ENCODE measurements around the gene ATG4B. TPM values are rescaled to one million over a fixed set of nuclear protein-coding genes. Genes with fewer than 3 reads are reported as not detected.
A peak's percentile ranks its signal among the peaks of the same experiment; 100 is the strongest.

The ATG4B gene
- total RNA-seq, 2 donors from 2014 or later: 52.0 to 86.1 TPM

- ATAC-seq (ENCODE audit: insufficient number of reproducible peaks, low FRiP score, low read depth) (peak; percentile 83), DNase-seq (ENCODE audit: low spot score) (peak; percentile 77)
- peak within 1 kb of the TSS; percentile 87 to 96 for H3K27ac ChIP-seq
- peaks cover 14 to 29% of the 10 kb centered on the region in 2 donors for H3K4me1 ChIP-seq (ENCODE audit: control insufficient read depth in 1 of 2, low read depth in 2 of 2)
- no peaks in the 10 kb centered on the region for H3K9me3 ChIP-seq
- peak within 1 kb of the TSS; percentile 100 for H3K4me3 ChIP-seq
- TF ChIP-seq CTCF (IDR thresholded peaks at IDR 0.05): no peak
- peaks cover 20% of the 10 kb centered on the region for H3K36me3 ChIP-seq
- H3K27me3 ChIP-seq (replicated peaks; ENCODE audit: insufficient read depth): no peaks in the 10 kb centered on the region
Measured at GRCh38 chr2:241686650-241687425, 49.3 kb downstream of the ATG4B start, which contains the start of gene DTYMK. DTYMK (minus strand) TSS chr2:241686815; CDS start chr2:241686783, 32 bp downstream.

GRCh38 chr2:241689306-241689705, 51.8 kb downstream of the ATG4B start:
- Histone ChIP-seq H3K9me3 (no peaks in the 10 kb centered on the region), H3K27me3 (replicated peaks; ENCODE audit: insufficient read depth) (no peaks in the 10 kb centered on the region), H3K27ac (no peak overlapping the region), H3K4me1 (ENCODE audit: control insufficient read depth in 1 of 2, low read depth in 2 of 2) (peaks cover 14 to 29% of the 10 kb centered on the region in 2 donors), H3K36me3 (peaks cover 20% of the 10 kb centered on the region), H3K4me3 (no peak overlapping the region)
- TF ChIP-seq CTCF (IDR thresholded peaks at IDR 0.05): no peak
- no peak for ATAC-seq (ENCODE audit: insufficient number of reproducible peaks, low FRiP score, low read depth)
- DNase-seq (ENCODE audit: low spot score): no peak

GRCh38 chr2:241690202-241690717, 52.8 kb downstream of the ATG4B start:
- H3K4me3 ChIP-seq: no peak overlapping the region
- ATAC-seq (ENCODE audit: insufficient number of reproducible peaks, low FRiP score, low read depth) (no peak), DNase-seq (ENCODE audit: low spot score) (no peak)
- no peak for TF ChIP-seq CTCF (IDR thresholded peaks at IDR 0.05)
- no peak overlapping the region for H3K27ac ChIP-seq
- H3K36me3 ChIP-seq: peaks cover 20% of the 10 kb centered on the region
- H3K4me1 ChIP-seq (ENCODE audit: control insufficient read depth in 1 of 2, low read depth in 2 of 2): peaks cover 14 to 29% of the 10 kb centered on the region in 2 donors
- H3K9me3 ChIP-seq: no peaks in the 10 kb centered on the region
- H3K27me3 ChIP-seq (replicated peaks; ENCODE audit: insufficient read depth): no peaks in the 10 kb centered on the region

- Histone ChIP-seq H3K27me3 (replicated peaks; ENCODE audit: insufficient read depth) (no peaks in the 10 kb centered on the region), H3K4me3 (no peak overlapping the region), H3K27ac (no peak overlapping the region), H3K4me1 (ENCODE audit: control insufficient read depth in 1 of 2, low read depth in 2 of 2) (peaks cover 7 to 20% of the 10 kb centered on the region in 2 donors), H3K36me3 (peaks cover 20% of the 10 kb centered on the region), H3K9me3 (no peaks in the 10 kb centered on the region)
- ATAC-seq (ENCODE audit: insufficient number of reproducible peaks, low FRiP score, low read depth): no peak
- no peak for TF ChIP-seq CTCF (IDR thresholded peaks at IDR 0.05)
- DNase-seq (ENCODE audit: low spot score): no peak
Measured at GRCh38 chr2:241692448-241692847, 55.0 kb downstream of the ATG4B start.

GRCh38 chr2:241695651-241696050, 58.2 kb downstream of the ATG4B start:
- DNase-seq (ENCODE audit: low spot score): no peak
- no peak for TF ChIP-seq CTCF (IDR thresholded peaks at IDR 0.05)
- no peak overlapping the region for H3K27ac ChIP-seq
- peaks cover 9% of the 10 kb centered on the region for H3K36me3 ChIP-seq
- H3K27me3 ChIP-seq (replicated peaks; ENCODE audit: insufficient read depth): no peaks in the 10 kb centered on the region
- peaks cover 0 to under 1% of the 10 kb centered on the region in 2 donors for H3K4me1 ChIP-seq (ENCODE audit: control insufficient read depth in 1 of 2, low read depth in 2 of 2)
- H3K9me3 ChIP-seq: no peaks in the 10 kb centered on the region
- H3K4me3 ChIP-seq: no peak overlapping the region
- ATAC-seq (ENCODE audit: insufficient number of reproducible peaks, low FRiP score, low read depth): no peak
